Effector CD8-positive, alpha-beta T cell (primary cell): Measurements from ENCODE around the gene SULT1A1.
A peak's percentile ranks its signal among the peaks of the same experiment; 100 is the strongest.
"Not testable (repeated sequence)": the region's sequence is repeated elsewhere in the genome, so short reads cannot be mapped to it uniquely, and the experiment has no call there.

Experiments
- DNase-seq: peaks from one replicate; lab custom pipeline; 2025; lab: John Stamatoyannopoulos, UW
- total RNA-seq, 4 experiments: gene quantifications; one replicate each; lab custom pipeline; 2026; lab: John Stamatoyannopoulos, UW

SULT1A1 gene
- total RNA-seq = 1.9 to 4.0 (median 3.1) reads per million in 4 experiments

DNA sequence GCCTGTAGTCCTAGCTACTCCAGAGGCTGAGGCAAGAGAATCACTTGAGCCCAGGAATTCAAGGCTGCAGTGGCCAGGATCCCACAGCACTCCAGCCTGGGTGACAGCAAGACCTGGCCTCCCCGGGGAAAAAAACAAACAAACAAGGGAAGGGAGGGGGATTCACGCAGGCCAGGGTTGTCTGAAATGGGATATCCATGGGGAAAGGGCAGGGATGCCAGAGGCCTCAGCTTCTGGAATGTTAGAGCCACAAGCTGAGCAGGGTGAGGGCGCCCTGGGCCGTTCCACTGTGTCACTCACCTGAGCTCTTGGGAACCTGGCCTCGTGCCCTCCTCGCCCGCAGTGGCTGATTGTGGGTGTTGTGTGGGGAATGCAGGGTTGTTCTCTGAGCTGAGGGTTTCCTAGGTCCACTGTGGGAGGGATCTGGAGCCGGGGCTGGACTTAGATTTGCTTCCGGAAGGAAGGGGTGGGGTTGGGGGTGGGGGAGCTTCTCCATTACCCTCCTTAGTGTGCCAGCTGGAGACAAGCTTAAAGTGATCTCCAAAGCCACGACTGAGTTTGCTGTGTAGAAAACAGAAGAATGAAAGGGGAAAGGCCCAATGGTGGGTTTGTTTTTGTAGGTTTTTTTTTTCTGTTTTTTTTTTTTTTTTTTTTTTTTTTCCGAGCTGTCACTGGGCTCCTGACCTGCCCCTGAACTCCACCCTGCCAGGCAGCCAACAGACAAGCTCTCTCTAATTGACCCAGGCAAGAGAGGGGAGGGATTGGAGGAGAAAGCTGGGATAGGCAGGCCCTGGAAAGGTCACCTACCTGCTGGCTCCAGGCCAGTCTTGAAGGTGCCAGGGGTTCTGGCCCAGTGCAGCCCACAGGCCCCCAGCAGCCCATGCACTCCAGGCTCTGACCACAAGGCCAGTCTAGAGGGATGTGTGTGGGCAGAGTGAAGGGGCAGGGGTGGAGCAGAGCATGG, at the start of gene SULT1A1:
TSS of gene SULT1A1 (minus strand) at position 414 of the 964 bp plus-strand sequence. CDS start 1,189 bp downstream, outside the sequence.
- no peak for DNase-seq

GRCh38 chr16:28639959-28640358, 30.1 kb upstream of the SULT1A1 start:
- DNase-seq = not testable (repeated sequence)

GRCh38 chr16:28638359-28638758, 28.5 kb upstream of the SULT1A1 start:
- DNase-seq = not testable (repeated sequence)

DNA sequence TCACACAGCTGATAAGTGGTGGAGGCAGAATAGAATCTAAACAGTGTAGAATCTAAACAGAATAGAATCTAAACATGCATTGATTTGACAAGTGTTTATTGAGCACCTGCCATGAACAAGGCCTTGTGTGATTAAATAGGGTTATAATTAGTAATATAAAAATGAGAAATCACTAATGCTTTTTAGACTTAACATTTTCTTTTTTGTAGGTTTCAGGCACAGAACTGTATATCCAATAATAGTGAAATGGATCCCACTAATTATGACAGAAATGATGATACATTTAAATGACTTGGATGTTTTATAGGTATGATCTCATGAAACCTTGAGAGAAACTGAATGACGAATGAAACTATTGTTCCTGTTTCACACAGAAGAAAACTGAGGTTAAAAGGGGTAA, 27.9 kb upstream of the SULT1A1 start, which contains the start of gene NPIPB8:
TSS of gene NPIPB8 (plus strand) at position 301 of the 400 bp plus-strand sequence. CDS start 296 bp downstream, outside the sequence.
- not testable (repeated sequence) for DNase-seq

- DNase-seq = not testable (repeated sequence)
These were observed 26.4 kb upstream of the SULT1A1 start for GRCh38 chr16:28636093-28636823.

DNA sequence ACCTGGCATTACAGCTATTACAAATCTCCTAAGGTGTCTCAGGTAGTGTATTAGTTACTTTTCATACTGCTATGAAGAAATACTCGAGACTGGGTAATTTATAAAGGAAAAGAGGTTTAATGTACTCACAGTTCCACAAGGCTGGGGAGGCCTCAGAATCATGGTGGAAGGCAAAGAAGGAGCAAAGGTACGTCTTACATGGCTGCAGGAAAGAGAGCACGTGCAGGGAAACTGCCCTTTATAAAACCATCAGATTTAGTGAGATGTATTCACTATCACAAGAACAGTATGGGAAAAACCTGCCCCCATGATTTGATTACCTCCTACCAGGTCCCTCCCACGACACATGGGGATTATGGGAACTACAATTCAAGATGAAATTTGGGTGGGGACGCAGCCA, 21.1 kb upstream of the SULT1A1 start:
- DNase-seq = not testable (repeated sequence)

GRCh38 chr16:28623172-28623711, 13.4 kb upstream of the SULT1A1 start:
- DNase-seq = peak; percentile 56

DNA sequence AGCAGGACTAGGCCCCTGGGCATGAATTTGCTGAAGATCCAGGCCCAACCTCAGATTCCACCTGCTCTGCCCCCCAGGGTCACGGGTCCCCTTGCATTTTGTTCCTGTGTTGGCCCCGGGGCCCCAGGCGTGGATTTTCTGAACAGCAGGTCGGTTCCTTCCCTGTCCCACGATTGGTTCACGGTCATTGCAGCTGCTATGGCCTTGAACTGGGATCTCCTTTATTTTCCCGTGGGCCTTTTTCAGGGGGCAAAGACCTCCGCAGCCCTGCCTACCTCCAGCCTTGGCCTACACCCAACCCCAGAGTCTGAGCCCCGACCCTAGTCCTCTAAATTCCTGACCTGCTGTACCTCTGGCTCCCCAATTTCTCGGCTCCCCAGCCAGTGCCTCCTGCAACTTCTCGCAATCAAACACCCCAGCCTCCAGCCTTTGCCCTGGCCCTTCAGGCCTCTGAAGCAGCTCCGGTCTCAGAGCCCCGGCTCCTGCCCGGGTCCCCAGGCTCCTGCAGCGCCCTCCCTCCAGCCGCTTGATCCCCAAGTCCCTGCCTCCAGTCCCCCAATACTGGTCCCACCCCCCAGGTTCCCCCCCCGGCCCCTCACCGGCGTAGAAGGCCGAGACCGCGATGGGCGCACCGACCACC, 12.8 kb upstream of the SULT1A1 start:
- DNase-seq = not testable (repeated sequence)

- DNase-seq = no peak
These were observed 11.8 kb upstream of the SULT1A1 start for GRCh38 chr16:28621481-28622155.

DNA sequence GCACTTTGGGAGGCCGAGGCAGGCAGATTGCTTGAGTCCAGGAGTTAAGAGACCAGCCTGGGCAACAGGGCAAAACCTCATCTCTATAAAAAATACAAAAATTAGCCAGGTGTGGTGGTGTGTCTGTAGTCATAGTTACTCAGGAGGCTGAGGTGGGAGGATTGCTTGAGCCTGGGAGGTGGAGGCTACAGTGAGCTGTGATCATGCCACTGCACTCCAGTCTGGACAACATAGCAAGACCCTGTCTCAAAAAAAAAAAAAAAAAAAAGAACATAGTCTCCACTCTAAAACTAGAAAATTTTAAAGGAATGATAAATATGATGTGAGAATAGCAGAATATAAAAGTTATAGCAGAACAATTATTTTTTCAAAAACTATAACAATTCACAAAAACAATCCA, 10.5 kb upstream of the SULT1A1 start:
- not testable (repeated sequence) for DNase-seq

GRCh38 chr16:28617874-28618273, 8.0 kb upstream of the SULT1A1 start:
- no peak for DNase-seq

DNA sequence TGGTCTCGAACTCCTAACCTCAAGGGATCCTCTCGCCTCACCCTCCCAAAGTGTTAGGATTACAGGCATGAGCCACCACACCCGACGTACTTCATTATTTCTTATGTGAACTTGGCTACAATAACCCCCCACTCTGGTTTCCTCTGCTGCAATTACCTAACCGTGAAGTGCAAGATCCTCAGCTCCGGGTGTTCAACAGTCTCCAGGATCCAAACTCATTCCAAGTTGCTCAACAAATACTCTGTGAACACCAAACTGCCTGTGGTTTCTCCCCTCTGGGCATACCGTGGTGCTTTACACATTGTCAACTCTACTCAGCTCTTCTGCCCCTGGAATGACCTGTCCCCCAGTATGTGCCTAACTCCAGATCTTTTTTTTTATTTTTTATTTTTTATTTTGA, 6.8 kb upstream of the SULT1A1 start:
- no peak for DNase-seq

- not testable (repeated sequence) for DNase-seq
These were observed 6.4 kb upstream of the SULT1A1 start for GRCh38 chr16:28616224-28616577.

DNA sequence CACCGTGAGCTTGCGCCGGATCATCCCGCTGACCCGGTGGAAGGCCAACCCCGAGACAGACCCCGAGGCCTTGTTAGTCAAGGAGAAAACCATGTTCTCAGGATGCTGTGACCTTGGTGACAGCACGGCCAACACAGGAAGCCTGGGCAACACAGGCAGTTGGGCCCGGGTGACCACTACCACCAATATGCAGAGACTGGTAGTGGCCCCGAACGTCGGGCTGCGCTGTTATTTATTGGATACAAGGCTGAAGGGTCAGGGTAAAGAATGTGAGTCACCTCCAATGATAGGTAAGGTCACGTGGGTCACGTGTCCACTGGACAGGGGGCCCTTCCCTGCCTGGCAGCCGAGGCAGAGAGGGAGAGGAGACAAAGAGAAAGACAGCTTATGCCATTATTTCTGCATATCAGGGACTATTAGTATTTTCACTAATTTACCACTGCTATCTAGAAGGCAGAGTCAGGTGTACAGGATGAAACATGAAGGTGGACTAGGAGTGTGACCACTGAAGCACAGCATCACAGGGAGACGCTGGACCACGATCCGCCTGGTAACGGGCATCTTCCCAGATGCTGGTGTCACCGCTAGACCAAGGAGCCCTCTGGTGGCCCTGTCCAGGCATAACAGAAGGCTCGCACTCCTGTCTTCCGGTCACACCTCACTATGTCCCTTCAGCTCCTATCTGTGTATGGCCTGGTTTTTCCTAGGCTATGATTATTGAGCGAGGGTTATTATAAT, 5.8 kb upstream of the SULT1A1 start:
- DNase-seq = not testable (repeated sequence)

DNA sequence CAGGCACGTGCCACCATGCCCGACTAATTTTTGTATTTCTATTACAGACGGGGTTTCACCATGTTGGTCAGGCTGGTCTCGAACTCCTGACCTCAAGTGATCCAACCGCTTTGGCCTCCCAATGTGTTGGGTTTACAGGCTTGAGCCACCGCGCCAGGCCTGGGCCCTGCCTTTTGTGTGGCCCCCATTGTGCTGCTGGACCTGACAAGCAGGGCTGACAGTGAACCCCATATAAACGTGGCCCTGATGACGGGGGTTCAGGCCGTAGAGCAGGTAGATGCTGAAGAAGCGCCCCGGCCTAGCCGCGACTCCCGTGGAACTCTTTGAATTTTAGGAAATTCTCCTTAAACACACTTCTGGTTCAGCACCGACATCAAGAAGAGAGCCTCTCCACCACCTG, 4.7 kb upstream of the SULT1A1 start:
- DNase-seq = not testable (repeated sequence)

- not testable (repeated sequence) for DNase-seq
These were observed 4.1 kb upstream of the SULT1A1 start for GRCh38 chr16:28613912-28614311.

DNA sequence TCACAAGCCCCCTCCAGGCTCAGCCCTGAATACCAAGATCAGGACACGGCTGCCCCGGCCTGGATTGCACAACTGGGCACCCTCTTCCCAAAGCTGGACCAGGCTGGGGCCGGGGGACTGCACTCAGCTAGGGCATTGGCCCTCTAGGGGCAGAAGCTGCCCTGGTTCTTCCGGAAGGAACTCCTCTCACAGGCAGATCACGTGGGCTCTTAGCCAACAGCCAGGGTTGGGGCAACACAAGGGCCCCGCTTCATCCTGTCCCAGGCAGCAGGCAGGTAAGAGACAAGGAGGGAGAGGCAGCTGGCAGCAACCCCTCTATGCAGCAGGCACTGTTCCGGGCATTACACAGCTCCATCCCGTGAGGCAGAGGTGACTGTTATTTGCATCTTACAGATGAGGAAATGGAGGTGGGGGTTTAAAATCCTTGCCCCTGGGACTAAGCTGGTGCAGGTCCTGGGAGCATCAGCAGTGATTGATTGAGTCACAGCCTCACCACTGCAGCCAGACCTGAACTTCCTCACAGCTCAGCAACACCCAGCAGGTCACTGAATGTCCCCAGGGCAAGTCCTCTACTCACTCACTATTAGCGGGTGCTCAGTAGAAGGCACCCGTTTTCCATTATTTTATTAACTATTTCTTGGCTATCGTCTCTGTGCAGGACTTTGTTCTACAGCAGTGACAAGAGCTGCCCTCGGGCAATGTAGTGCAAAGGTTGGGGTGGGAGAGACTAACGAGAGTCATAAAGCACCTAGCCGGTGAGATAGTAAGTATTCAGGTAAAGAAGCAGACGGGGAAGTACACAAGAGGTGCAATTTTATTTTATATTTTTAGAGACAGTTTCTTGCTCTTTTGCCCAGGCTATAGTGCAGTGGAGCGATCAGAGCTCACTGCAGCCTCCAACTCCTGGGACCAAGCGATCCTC, 2.8 kb upstream of the SULT1A1 start:
- DNase-seq = not testable (repeated sequence)

- no peak for DNase-seq
These were observed 849 bp upstream of the SULT1A1 start for GRCh38 chr16:28610595-28611191.
